ENCODE results near the gene TSPAN18.

DNA sequence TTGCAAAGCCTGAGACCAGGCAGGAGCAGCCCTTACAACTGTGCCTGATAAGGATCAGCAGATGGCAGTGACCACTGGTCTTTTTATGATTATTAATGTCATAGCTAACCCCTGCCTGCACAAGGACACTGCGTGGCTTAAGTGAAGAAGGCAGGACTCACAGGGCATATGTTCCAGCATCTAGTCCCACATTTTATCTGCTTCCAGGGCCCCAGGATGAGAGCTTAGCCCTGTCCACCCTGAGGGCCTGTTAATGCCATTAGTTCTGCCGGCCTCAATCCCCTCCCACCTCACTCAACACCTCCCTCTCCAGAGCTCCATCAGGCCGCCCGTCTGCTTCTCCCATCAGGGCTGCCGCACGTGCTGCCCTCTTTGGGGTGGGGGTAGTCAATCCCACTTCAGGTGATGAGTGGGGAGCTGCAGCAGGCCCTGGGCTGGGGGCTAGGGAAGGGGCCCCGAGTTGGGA lies 33.1 kb upstream of the TSPAN18 start:
- TF ChIP-seq CTCF (conservative IDR thresholded peaks at IDR 0.05; ENCODE audit: low read length) (no peak), EZH2phosphoT487 (IDR thresholded peaks at IDR 0.05; ENCODE audit: borderline replicate concordance, low read depth, low read length) (no peak)
